Astrocyte (in vitro differentiated cells and primary cell): ENCODE results near the gene CYP46A1.

Source experiments
- EZH2 ChIP-seq: IDR thresholded peaks from 2 replicates; pipeline ENCODE4 v1.6.1; 2012; ENCODE audit warnings: mild to moderate bottlenecking, low read length, inconsistent platforms; ENCODE audit not compliant: insufficient read depth
- TF ChIP-seq, protein P1 (sequence below): IDR thresholded peaks from 2 replicates; pipeline ENCODE4 v1.5.1; 2011; ENCODE audit warnings: low read depth, mild to moderate bottlenecking, inconsistent platforms, low read length, moderate library complexity; ENCODE audit not compliant: insufficient read depth

DNA sequence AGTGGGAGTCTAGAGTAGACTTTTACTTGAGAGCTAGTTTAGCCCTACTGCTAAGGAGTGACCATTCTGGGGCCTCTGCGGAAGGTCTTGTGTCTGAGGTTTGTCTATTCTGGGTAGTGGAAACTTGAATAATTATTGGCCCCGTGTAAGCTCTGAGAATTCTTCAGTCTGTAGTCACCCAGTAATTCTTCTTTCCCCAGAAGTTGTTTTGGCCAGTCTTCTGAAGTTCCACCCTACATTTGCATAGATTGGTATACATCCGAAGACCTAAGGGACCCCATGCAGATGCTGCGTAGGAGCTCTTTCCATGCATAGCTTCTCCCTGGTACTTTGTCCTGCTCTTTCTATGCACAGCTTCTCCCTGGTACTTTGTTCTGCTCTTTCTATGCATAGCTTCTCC is 12.8 kb downstream of the CYP46A1 start:
- TF ChIP-seq, protein P1, sequence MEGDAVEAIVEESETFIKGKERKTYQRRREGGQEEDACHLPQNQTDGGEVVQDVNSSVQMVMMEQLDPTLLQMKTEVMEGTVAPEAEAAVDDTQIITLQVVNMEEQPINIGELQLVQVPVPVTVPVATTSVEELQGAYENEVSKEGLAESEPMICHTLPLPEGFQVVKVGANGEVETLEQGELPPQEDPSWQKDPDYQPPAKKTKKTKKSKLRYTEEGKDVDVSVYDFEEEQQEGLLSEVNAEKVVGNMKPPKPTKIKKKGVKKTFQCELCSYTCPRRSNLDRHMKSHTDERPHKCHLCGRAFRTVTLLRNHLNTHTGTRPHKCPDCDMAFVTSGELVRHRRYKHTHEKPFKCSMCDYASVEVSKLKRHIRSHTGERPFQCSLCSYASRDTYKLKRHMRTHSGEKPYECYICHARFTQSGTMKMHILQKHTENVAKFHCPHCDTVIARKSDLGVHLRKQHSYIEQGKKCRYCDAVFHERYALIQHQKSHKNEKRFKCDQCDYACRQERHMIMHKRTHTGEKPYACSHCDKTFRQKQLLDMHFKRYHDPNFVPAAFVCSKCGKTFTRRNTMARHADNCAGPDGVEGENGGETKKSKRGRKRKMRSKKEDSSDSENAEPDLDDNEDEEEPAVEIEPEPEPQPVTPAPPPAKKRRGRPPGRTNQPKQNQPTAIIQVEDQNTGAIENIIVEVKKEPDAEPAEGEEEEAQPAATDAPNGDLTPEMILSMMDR: no peak
- TF ChIP-seq EZH2: no peak
